GM12874 (cell line): ENCODE data around the gene SRSF2.

Experiments used
- TF ChIP-seq, protein P1 (sequence below): IDR thresholded peaks from 2 replicates; pipeline ENCODE4 v1.5.1; 2011; ENCODE audit warnings: low read depth, mild to moderate bottlenecking, control low read depth, low read length, moderate library complexity; ENCODE audit not compliant: insufficient read depth

Gene SRSF2

GRCh38 chr17:76735586-76736348 lies 1.4 kb downstream of the SRSF2 start:
- TF ChIP-seq, protein P1, sequence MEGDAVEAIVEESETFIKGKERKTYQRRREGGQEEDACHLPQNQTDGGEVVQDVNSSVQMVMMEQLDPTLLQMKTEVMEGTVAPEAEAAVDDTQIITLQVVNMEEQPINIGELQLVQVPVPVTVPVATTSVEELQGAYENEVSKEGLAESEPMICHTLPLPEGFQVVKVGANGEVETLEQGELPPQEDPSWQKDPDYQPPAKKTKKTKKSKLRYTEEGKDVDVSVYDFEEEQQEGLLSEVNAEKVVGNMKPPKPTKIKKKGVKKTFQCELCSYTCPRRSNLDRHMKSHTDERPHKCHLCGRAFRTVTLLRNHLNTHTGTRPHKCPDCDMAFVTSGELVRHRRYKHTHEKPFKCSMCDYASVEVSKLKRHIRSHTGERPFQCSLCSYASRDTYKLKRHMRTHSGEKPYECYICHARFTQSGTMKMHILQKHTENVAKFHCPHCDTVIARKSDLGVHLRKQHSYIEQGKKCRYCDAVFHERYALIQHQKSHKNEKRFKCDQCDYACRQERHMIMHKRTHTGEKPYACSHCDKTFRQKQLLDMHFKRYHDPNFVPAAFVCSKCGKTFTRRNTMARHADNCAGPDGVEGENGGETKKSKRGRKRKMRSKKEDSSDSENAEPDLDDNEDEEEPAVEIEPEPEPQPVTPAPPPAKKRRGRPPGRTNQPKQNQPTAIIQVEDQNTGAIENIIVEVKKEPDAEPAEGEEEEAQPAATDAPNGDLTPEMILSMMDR = no peak

GRCh38 chr17:76735006-76735405 lies 2.1 kb downstream of the SRSF2 start:
- TF ChIP-seq, protein P1 = no peak

GRCh38 chr17:76734080-76734840 lies 2.9 kb downstream of the SRSF2 start:
- TF ChIP-seq, protein P1 = no peak

DNA sequence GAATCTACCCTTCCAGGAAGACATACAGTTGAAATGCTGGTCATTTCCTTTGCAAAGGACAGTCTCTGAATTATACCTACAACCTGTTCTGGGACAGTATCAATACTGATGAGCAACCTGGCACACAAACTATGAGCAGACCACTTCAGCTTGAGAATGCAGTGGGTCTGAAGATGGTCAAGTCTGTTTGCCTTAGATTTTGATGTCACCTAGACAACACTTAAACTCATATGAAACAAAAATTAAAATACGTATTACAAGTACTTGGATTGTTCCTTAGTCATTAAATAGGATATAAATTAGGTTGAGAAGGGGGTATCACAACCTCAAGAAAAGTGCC lies 3.5 kb downstream of the SRSF2 start:
- TF ChIP-seq, protein P1 = no peak

- TF ChIP-seq, protein P1 = no peak
Observed at GRCh38 chr17:76732734-76733617, 4.2 kb downstream of the SRSF2 start.

GRCh38 chr17:76727745-76728456 lies 9.2 kb downstream of the SRSF2 start:
- TF ChIP-seq, protein P1 = no peak
